SH-SY5Y (cell line): ENCODE data around the gene ADGRL1.

Experiments
- GATA2 ChIP-seq: IDR thresholded peaks from 2 replicates; pipeline ENCODE4 v1.6.1; 2011; ENCODE audit warnings: mild to moderate bottlenecking, low read depth, low read length
- GATA3 ChIP-seq: IDR thresholded peaks from 2 replicates; pipeline ENCODE4 v1.6.1; 2011; ENCODE audit warnings: low read depth, mild to moderate bottlenecking, low read length, moderate library complexity

DNA sequence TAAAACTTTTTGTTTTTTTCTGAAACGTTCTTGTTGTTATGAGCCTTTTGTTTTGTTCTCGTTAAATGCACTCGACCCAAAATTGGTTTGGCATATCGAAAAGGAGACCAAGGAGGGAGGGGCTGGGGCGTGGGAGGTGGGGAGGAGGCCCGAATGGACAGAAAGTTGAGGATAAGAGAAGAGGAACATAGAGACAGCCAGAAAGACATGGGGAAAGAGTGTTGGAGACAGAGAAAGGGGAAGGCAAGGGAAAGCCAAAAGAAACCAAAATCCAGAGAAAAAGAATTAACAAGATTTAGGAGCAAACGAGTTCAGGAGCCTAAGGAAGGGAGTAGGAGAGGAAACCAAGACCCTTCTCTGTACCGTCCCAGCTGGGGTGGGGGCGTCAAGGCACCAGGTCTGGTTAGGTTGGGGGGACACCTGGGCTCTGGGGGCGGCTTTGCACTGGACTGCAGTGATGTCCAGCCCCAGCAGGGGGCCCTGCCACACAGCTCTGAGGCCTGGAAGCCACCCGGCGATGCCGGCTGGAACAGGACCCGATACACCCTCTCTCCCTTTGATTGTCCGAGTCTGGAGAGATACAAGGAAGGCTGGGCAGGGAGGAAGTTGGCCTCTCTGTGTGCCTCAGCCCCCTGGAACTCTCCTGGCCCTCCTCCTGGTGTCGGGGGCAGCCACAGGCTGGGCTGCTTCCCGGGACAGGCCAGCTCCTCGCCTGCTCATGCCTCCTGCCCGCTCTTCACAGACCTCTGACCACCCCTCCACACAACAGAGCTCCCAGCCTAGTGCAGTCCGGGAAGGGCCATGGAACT, 58.0 kb downstream of the ADGRL1 start:
- TF ChIP-seq GATA2 (no peak), GATA3 (no peak)
